ENCODE results near the gene TDG.

TDG gene

DNA sequence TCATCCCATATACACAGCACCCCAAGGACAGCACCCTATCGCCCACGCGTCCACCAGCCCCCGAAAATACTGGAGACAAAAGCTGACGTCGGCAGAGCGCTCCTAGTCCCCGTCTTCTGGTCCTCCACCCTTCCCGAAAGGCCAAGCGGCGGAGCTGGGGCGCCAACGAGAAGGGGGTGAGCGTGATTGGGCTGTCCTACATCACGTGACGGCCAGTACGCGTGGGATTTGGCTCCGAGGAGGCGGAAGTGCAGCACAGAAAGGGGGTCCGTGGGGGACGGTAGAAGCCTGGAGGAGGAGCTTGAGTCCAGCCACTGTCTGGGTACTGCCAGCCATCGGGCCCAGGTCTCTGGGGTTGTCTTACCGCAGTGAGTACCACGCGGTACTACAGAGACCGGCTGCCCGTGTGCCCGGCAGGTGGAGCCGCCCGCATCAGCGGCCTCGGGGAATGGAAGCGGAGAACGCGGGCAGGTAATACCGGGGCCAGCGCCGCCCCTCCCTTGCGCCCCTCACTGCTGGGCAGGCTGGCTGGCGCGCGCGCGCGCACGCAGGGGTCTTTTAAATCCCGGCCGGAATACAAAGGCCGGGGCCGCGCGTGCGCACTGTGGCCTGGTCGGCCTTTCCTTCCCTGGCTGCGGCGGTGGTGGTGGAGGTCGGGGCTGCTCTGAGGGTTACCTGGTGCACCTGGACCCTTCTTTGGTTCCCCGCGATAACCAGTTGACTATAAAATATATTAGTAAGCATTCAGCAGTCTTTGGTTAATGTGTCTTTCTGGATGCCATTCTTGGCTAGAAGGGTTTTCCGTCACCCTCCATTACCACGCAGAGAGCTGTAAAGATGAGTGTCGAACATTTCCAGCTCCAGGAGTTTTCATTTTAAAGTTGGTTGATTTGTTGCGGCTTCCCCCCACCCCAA is at the start of gene TDG:
Gene TDG (plus strand): TSS at position 283 of the 915 bp plus-strand sequence. CDS start 166 bp downstream, at position 449.
- DNase-seq: peak; percentile 95 to 97

DNA sequence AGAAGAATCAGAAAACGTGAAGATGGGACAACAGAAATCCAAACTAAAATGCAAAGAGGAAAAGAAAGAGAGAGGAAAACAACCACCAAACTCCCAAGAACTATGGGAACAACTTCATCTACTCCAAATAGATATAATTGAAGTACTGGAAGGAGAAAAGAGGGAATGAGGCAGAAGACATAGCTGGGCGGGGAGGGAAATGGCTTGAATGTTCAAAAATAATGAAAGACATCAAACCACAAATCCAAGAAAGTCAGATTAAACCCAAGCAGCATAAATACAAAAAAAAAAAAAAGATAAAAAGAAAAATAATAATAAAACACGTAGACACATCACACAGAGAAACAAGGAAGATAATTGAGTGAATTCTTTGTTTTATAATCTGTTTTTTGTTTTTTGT is 47.8 kb upstream of the TDG start:
- DNase-seq: no peak

DNA sequence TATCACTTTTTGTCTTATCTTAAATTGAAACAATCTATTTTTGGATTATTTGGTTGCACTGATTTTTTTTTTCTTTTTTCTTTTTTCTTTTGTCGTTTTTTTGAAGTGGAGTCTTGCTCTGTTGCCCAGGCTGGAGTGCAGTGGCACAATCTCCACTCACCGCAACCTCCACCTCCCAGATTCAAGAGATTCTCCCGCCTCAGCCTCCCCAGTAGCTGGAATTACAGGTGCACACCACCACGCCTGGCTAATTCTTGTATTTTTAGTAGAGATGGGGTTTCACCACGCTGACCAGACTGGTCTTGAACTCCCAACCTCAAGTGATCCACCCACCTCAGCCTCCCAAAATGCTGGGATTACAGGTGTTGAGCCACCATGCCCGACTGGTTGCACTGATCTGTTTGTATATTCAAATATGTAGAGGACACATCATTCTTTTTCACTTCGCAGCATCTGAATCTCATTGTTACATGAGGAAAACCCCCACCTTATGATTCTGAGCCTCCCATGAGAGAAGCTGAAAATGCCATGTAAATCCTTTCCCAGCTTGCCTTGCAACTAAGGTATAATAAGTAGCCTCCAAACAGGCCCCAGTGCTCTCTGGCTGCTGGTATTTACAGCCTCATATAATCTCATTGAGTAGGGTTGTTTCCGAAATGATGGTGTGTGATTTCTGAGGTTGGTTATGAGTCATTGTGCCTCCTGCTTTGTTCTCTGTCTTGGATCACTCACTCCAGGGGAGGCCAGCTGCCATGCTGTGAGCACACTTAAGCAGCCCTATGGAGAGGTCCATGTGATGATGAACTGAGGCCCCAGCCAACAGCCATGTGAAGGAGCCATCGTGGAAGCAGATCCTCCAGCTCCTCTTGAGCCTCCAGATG is 40.7 kb upstream of the TDG start:
- no peak for DNase-seq

DNA sequence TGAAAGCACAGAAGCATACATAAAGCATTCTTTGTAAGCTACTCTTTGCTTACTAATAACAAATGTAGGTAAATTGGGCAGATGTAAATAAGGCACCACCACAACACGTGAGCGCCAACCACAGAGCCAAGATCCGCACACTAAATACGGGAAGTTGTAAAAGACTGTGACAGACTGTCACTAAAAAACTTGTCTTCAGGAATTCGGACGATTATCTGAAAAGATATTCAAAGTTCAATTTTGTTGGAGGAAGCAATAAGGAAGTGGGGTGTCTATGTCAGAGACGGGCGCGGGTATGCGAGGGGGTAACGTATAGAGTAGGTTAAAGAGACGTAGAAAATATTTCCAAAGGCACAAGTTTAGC is 37.0 kb upstream of the TDG start:
- DNase-seq: peak; percentile 24 to 40

DNA sequence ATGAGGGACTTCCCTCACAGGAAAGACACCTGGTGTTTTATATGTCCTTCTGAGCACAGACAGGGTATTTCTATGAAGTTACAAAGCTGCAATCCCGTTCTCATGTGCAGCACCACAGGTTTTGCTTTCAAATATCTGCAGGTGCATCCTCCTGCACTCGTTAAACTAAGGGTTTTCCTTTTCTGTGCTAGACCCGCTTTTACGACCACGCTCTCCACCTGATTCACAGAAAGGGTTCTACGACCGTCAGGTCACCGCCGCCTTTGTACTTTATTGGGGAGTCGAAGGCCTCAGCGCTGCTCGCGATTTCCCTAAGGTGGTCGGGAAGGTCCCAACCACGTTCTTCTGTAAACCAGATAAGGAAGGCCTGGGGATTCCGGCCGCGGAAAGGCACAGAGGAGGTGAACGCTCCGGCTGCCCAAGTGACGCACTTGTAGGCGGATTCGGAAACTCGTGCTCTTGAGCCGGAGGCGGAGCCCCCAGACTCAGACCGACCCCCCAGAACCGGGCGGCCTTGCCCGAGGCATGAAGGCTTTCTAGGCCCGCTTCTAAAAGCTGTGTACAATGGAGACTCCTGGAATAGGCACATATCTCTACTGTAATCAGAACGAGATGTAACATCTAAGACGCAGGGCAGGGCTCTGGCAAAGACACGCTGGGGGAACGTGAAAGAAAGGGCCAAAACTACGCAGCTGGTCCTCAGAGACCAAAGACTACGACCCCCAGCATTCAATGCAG is 36.5 kb upstream of the TDG start:
- DNase-seq: peak; percentile 43 to 87

DNA sequence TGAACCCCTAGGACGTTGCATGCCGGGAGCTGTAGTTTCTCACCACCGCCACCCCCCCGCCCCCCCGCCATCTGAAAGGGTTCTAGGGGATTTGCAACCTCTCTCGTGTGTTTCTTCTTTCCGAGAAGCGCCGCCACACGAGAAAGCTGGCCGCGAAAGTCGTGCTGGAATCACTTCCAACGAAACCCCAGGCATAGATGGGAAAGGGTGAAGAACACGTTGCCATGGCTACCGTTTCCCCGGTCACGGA is 36.0 kb upstream of the TDG start:
- peak in 1 of 2 experiments; percentile 86 for DNase-seq

DNA sequence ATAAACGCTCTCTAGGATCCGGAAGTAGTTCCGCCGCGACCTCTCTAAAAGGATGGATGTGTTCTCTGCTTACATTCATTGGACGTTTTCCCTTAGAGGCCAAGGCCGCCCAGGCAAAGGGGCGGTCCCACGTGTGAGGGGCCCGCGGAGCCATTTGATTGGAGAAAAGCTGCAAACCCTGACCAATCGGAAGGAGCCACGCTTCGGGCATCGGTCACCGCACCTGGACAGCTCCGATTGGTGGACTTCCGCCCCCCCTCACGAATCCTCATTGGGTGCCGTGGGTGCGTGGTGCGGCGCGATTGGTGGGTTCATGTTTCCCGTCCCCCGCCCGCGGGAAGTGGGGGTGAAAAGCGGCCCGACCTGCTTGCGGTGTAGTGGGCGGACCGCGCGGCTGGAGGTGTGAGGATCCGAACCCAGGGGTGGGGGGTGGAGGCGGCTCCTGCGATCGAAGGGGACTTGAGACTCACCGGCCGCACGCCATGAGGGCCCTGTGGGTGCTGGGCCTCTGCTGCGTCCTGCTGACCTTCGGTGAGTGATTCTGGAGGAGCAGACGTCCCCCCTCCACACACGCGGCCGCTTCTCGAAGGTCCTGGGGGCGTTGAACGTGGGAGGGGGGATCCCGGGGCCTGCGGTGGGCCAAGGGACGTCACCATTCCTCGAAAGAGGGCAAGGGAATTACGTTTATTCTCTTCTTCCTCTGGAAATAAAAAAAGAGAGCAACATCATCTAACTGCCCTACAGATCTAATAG is 35.5 kb upstream of the TDG start, which contains the start of gene HSP90B1:
Gene HSP90B1 (plus strand): TSS at position 377 of the 753 bp plus-strand sequence. CDS start 106 bp downstream, at position 483.
- DNase-seq: peak; percentile 98

DNA sequence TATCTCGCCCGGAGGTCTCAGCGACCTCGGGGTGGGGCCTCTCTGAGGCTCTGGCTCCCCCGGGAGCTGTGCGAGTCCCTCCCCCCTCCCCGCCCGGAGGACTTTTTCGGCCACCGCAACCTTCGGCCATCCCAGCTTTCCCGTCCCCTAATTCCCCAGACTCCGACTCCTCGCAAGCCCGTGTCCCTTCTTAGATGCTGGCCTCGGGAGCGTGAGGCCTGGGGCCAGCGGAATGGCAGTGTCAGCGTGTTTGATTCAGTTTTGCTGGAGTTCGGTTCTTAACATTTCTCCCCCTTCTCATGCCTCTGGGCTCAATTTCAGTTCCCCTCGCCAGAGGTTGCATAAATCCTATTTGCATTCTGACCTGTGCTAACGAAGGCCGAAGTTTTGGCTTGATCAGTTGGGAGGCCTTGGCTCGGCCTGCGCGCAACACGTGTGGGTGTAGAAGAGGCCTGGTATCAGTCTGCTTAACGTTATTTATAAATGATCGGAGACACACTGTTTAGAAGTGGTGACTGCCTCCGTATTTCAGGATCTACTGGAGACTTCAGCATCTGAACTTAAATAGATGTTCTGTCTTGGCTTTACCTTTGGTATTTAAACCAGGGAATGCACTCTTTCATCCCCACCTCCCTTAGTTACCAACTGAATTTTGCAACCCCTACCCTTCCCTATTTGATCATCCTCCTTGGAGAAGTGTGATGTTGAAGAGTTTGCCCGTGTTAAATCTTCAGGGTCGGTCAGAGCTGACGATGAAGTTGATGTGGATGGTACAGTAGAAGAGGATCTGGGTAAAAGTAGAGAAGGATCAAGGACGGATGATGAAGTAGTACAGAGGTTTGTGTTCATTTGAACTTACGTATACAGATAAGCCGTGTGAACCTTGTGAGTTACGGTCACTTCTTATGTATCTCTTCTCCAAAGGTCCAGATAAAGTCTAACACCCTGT is 34.6 kb upstream of the TDG start:
- DNase-seq: peak in 1 of 2 experiments; percentile 23

DNA sequence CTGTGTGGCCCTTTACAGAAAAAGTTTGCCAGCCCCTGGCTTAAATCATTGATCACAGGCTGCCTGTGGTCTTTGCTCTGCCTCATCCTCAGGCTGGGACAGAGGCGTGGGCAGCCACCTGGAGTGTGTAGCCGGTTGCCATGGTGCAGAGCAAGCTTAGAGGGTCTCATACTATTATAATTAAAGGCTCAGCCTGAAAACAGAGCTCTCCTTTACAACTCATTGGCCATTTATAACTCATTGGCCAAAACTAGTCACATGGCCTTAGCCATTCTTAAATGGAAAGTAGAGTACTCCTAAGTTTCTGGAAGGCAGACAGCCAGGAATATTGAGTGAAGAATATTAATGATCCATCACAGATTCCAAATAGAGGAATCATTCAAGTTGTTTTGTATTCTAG is 32.4 kb upstream of the TDG start:
- DNase-seq: no peak

DNA sequence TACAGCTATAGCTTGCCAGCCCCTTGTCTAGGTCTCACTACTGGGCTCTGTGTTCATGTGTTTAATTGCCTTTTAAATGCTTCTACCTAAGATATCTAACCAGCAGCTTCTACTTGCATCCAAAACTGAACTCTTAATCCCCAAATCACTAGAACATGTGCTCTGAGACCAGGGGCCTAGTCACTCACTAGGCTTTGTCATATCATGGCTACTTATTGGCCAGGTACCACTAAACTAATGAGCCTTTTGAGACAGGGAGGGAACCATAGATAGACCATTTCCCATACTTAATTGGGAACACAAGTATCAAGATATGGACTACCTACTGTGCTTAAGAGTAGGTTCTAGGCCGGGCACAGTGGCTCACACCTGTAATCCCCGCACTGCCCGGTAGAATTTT is 29.0 kb upstream of the TDG start:
- DNase-seq: no peak

DNA sequence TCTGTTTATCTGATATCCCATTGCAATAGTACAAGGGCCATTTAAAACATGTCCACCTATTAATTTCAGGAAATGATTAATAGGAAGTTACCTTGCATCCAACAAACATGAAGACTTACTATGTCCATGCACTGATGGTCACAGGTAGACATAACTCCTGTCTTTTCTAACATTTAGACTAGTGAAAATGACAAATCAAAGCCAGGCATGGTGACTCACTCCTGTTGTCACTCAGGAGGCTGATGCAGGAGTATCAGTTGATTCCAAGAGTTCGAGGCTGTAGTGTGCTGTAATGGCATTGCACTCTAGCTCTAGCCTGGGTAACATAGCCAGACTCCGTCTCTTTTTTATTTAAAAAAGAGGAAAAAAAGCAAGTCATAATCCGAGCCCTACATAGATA is 20.7 kb upstream of the TDG start:
- DNase-seq: no peak

DNA sequence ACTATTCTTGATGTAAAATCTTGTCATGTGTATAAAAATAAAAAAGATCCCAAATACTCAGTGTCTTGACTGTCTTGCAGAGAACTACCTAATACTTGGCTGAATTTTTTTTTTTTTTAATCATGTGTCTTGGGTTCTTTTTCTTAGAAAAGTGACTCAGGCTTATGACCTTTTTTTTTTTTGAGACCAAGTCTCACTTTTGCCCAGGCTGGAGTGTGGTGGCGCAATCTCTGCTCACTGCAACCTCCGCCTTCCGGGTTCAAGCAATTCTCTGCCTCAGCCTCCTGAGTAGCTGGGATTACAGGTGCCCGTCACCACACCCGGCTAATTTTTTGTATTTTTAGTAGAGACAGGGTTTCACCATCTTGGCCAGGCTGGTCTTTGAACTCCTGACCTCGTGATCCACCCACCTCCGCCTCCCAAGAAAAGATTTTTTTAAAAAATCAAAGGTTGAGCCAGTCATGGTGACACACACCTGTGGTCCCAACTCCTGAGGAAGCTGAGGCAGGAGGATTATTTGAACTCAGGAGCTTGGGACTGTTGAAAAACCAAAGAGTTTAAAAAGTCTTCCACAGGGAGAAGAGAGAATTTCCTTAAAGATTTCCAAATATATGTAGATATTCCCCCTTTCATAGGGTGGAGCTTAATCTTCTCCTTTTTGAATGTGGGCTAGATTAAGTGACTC is 17.7 kb upstream of the TDG start:
- DNase-seq: no peak

DNA sequence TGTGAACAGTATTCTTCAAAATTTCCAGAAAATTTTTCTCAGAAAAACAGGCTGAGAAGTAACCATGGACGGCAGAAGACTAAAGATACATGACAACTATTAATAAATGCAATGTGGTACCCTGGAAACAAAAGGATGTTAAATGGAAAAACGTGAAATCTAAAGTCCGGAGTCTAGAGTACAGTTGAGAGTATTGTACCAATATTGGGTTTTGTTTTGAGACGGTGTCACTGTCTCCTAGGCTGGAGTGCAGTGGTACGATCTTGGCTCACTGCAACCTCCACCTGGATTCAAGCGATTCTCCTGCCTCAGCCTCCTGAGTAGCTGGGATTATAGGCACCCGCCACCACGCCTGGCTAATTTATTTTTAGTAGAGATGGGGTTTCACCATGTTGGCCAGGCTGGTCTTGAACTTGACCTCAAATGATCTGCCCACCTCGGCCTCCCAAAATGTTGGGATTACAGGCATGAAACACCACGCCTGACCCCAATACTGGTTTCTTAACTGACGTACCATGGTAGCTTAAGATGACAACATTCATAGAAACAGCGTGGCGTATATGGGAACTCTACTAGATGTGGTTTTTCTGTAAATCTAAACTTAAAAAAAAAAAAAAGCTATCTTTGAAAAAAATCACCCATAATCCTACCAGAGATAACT is 16.8 kb upstream of the TDG start:
- DNase-seq: no peak

DNA sequence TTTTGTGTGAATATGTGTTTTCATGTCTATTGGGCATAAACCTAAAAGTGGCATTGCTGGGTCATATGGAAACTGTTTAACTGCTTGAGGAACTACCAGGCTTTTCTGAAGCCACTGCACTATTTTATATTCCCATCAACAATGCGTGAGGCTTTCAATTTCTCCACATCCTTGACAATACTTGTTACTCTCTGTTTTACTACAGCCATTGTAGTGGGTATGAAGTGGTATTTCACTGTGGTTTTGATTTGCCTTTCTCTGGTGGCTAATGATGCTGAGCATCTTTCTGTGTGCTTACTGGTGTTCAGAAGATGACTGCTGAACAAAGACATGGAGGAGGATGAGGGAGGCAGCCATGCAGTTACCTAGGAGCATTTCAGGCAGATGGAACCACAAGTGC is 13.2 kb upstream of the TDG start:
- no peak for DNase-seq

DNA sequence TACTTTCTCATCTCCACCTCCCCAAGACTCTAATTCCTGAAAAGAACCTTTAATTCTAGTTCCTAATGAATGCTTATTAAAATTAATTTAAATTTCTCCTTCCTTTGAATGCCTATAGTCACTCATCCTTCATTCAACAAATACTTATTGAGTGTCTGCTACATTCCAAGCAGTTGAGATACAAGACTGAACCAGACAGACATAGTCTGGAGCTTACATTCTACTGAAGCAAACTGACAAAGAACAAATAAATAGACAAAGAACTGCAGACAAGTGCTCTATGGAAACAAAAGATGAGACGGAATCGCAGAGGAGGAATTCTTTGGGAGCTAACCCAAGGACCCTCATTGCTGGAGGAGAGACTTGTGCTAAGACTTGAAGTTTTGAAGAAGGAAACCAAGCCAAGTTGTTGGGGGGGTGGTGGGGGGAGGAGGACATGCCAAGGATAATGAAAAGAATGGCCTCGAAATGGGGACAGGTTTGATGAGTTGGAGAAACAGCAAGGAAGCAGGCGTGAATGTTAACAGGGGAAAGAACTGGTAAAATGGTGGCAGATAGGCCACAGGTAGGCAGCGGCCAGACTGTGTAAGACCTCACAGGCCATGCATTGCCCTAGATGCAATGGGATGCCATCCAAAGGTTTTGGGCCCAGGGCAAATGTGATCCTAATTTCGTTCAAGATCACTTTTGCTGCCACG is 9.7 kb upstream of the TDG start:
- no peak for DNase-seq

DNA sequence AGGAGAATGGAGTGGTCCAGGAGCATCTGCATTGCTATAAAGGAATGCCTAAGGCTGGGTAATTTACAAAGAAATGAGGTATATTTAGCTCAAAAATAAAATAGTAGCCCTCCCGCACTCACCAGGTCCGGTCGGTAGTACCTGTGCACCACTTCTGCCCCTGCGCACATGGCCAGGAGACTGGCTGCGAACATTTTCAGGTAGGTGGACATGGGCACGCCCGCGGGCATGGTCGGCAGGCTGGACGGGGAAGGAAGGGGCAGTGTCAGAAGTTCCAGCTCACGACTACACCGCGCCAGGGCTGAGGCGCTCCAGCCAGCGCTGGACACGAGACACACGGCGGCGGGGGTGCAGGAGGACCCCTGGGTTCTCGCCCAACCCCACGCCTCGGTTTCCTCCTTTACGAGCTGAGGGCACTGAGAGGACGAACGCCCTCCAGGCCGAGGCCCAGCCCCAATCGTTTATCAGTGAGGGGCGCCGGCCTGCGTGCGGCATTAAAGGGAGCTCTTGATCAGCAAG is 9.1 kb upstream of the TDG start:
- no peak for DNase-seq

DNA sequence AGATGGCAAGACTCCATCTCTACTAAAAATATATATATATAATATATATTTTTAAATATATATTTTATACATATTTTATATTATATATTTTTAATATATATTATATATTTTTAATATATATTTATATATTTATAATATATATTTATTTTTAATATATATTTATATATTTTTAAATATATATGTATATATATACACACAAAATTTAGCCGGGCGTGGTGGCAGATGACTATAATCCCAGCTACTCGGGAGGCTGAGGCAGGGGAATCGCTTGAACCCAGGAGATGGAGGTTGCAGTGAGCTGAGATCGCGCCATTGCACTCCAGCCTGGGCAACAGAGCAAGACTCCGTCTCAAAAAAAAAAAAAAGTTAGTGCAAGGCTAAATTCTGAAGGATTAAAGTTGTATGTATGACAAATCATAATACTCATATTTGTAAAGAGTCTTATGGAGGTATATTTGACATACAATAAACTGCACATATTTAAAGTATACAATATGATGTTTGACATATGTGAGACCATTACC is 7.7 kb upstream of the TDG start:
- DNase-seq: no peak

DNA sequence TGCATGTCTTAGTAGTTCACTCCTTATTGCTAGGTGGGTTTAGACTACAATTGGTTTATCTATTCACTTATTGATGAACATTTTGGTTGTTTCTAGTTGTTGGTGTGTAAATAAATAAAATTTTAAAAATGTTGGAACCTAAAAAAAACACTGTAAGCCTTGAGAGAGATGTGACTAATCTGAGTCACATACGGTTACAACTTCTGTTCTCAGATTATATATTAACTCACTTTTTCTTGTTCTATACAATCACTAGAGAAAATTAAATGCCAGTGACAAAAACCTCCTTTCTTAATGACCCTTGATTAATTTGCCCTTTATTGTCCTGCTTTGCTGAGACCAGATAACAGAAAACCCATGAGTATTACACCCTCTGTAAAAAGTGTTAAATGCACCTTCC is 7.1 kb upstream of the TDG start:
- no peak for DNase-seq

DNA sequence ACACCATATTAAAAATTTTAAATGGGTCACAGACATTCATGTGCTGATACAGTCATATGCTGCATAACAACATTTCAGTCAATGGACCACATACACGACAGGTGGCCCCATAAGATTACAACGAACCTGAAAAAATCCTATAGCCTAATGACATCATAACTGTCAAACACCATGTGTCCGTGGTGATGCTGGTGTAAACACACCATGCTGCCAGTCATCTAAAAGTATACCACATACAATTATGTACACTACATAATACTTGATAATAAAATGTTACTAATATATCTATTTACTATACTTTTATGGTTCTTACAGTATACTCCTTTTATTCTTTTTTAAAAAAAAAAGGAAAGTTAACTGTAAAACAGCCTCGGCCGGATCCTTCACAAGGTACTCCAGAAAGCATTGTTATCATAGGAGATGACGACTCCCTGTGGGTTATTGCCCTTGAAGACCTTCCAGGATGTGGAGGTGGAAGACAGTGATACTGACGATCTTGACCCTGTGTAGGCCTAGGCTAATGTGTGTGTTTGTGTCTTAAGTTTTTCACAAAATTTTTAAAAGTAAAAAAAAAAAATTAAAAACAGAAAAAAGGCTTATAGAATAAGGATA is 5.0 kb upstream of the TDG start:
- DNase-seq: no peak

Measured in AML-193 (cell line).